GM23338 (cell line): ENCODE measurements around the gene CKS1B. TPM values are rescaled to one million over a fixed set of nuclear protein-coding genes. Genes with fewer than 3 reads are reported as not detected.

ENCODE experiments used
- ATAC-seq: fragments of 200-7000 bp; cut with Tn5 transposase; 3 replicates; pipeline ENCODE4 v1.9.1; 2020
- DNase-seq: peaks from one replicate; pipeline ENCODE4 v3.0.0-alpha.2; 2015; ENCODE audit warnings: low spot score
- H2AFZ ChIP-seq: fragments of 200-600 bp; sonication (generic); 2 replicates; pipeline ENCODE4 v1.8.0; 2016; ENCODE audit warnings: antibody characterized with exemption, mild to moderate bottlenecking, moderate library complexity
- H3F3A ChIP-seq: fragments of 200-600 bp; sonication (generic); replicated peaks from 2 replicates; pipeline ENCODE4 v1.8.0; 2017; ENCODE audit warnings: antibody characterized with exemption, mixed run types, low read depth
- H3K27ac ChIP-seq: fragments of 200-600 bp; sonication (generic); 2 replicates; pipeline ENCODE4 v1.6.1; 2016; ENCODE audit warnings: low read depth
- H3K27me3 ChIP-seq: fragments of 200-600 bp; sonication (generic); 2 replicates; pipeline ENCODE4 v1.8.0; 2016; ENCODE audit warnings: mild to moderate bottlenecking, mixed run types, moderate library complexity; ENCODE audit not compliant: insufficient read depth
- H3K36me3 ChIP-seq: fragments of 200-600 bp; sonication (generic); 2 replicates; pipeline ENCODE4 v1.8.0; 2016; ENCODE audit warnings: mild to moderate bottlenecking; ENCODE audit not compliant: insufficient read depth
- H3K4me1 ChIP-seq: fragments of 200-600 bp; sonication (generic); 2 replicates; pipeline ENCODE4 v1.8.0; 2016; ENCODE audit warnings: mild to moderate bottlenecking, moderate library complexity; ENCODE audit not compliant: insufficient read depth
- H3K4me2 ChIP-seq: fragments of 200-600 bp; sonication (generic); 2 replicates; pipeline ENCODE4 v1.7.1; 2017; ENCODE audit warnings: mixed run types
- H3K4me3 ChIP-seq: fragments of 200-600 bp; sonication (generic); 2 replicates; pipeline ENCODE4 v1.6.1; 2016; ENCODE audit warnings: mixed run types
- H3K79me2 ChIP-seq: fragments of 200-600 bp; sonication (generic); replicated peaks from 2 replicates; pipeline ENCODE4 v1.8.0; 2017; ENCODE audit warnings: mild to moderate bottlenecking; ENCODE audit not compliant: insufficient read depth
- H3K9me2 ChIP-seq: fragments of 200-600 bp; sonication (generic); 2 replicates; pipeline ENCODE4 v1.8.0; 2017; ENCODE audit not compliant: insufficient read depth
- H4K20me1 ChIP-seq: fragments of 200-600 bp; sonication (generic); replicated peaks from 2 replicates; pipeline ENCODE4 v1.8.0; 2017; ENCODE audit warnings: mild to moderate bottlenecking; ENCODE audit not compliant: insufficient read depth
- H3K27ac Mint-ChIP-seq: 2 replicates; pipeline ENCODE4 v1.8.0; 2020; ENCODE audit warnings: inconsistent platforms, mild to moderate bottlenecking, moderate library complexity, mixed read lengths
- H3K27me3 Mint-ChIP-seq: 3 replicates; pipeline ENCODE4 v1.8.0; 2022; ENCODE audit warnings: low read depth, mild to moderate bottlenecking, moderate library complexity, mixed read lengths, inconsistent platforms; ENCODE audit not compliant: insufficient read depth, poor library complexity
- H3K36me3 Mint-ChIP-seq: 3 replicates; pipeline ENCODE4 v1.8.0; 2021; ENCODE audit warnings: low read depth, mild to moderate bottlenecking, inconsistent platforms, moderate library complexity, mixed read lengths
- H3K4me1 Mint-ChIP-seq: 3 replicates; pipeline ENCODE4 v1.8.0; 2020; ENCODE audit warnings: mild to moderate bottlenecking, inconsistent platforms, mixed read lengths
- H3K4me3 Mint-ChIP-seq: 3 replicates; pipeline ENCODE4 v1.8.0; 2021; ENCODE audit warnings: moderate library complexity, mild to moderate bottlenecking, inconsistent platforms, mixed read lengths
- H3K9me3 Mint-ChIP-seq: 3 replicates; pipeline ENCODE4 v1.8.0; 2020; ENCODE audit warnings: moderate library complexity, mild to moderate bottlenecking, inconsistent platforms, mixed read lengths
- CTCF ChIP-seq, 2 experiments: fragments of 200-600 bp in 1 of 2; sonication (generic) in 1 of 2; conservative IDR thresholded peaks; 2 replicates each; pipeline versions ENCODE4 v1.5.1 to v1.6.1; 2016 to 2017; ENCODE audit warnings: antibody characterized with exemption in 2 of 2, low read depth in 2 of 2, mild to moderate bottlenecking in 2 of 2, moderate library complexity in 1 of 2
- EZH2 ChIP-seq: fragments of 200-600 bp; sonication (generic); IDR thresholded peaks from one replicate; pipeline ENCODE4 v1.8.0; 2017; ENCODE audit warnings: antibody characterized with exemption, mild to moderate bottlenecking, low read depth; ENCODE audit not compliant: unreplicated experiment
- EZH2phosphoT487 ChIP-seq: fragments of 200-600 bp; sonication (generic); IDR thresholded peaks from one replicate; pipeline ENCODE4 v1.8.1; 2018; ENCODE audit warnings: antibody characterized with exemption; ENCODE audit not compliant: unreplicated experiment
- NANOG ChIP-seq: IDR thresholded peaks from 2 replicates; pipeline ENCODE4 v1.6.1; 2016; ENCODE audit warnings: antibody characterized with exemption, borderline replicate concordance
- POLR2AphosphoS5 ChIP-seq: IDR thresholded peaks from 2 replicates; pipeline ENCODE4 v1.6.1; 2016; ENCODE audit warnings: antibody characterized with exemption, low read depth
- ZNF114 ChIP-seq: fragments of 250-450 bp; sonication (Bioruptor Pico); IDR thresholded peaks from 2 replicates; pipeline ENCODE4 v1.5.0; 2020; ENCODE audit warnings: mild to moderate bottlenecking, moderate library complexity
- ZNF331 ChIP-seq: fragments of 250-450 bp; sonication (Bioruptor Pico); IDR thresholded peaks from 2 replicates; pipeline ENCODE4 v1.5.0; 2020; ENCODE audit warnings: low read depth, mild to moderate bottlenecking, moderate library complexity
- polyA plus RNA-seq: library from polyadenylated mRNA; unstranded; fragments of >200 nt; fragmentation: Nextera tagmentation; extraction: Ambion mirVana; gene quantifications from 2 replicates; pipeline ENCODE4 v1.2.1, GENCODE V29; 2016
- total RNA-seq: library from RNA; depleted of rRNA; stranded (reverse); fragments of >200 nt; shearing (Covaris generic); gene quantifications from 2 replicates; pipeline ENCODE4 v1.2.3, GENCODE V29; 2014
- TF ChIP-seq, protein P1 (sequence below): fragments of 250-450 bp; sonication (Bioruptor Pico); IDR thresholded peaks from 2 replicates; pipeline ENCODE4 v1.5.0; 2020; ENCODE audit warnings: mild to moderate bottlenecking, moderate library complexity
- TF ChIP-seq, protein P2 (sequence below): IDR thresholded peaks from one replicate; pipeline ENCODE4 v1.6.1; 2018; ENCODE audit warnings: antibody characterized with exemption; ENCODE audit not compliant: unreplicated experiment

Gene CKS1B
- total and polyA plus RNA-seq, 2 experiments from 2014 or later = 296 to 617 TPM

- no peaks in the 10 kb centered on the region for H3K36me3 ChIP-seq
- H3K4me1 ChIP-seq = peaks cover 43% of the 10 kb centered on the region
- no peak overlapping the region for H3K4me3 ChIP-seq
- no peaks in the 10 kb centered on the region for H3K9me2 ChIP-seq
- Mint-ChIP-seq H3K9me3 (no peaks in the 10 kb centered on the region), H3K27me3 (peaks cover 16% of the 10 kb centered on the region), H3K4me1 (peaks cover 64% of the 10 kb centered on the region), H3K4me3 (peak overlapping the region; percentile 1; the same call in 1 of the 3 replicates), H3K36me3 (peaks cover 21% of the 10 kb centered on the region), H3K27ac (no peak overlapping the region)
- H3K27me3 ChIP-seq = no peaks in the 10 kb centered on the region
- no peak overlapping the region for H2AFZ ChIP-seq
- H3K27ac ChIP-seq = no peak overlapping the region
- ATAC-seq = no peak
- H4K20me1 ChIP-seq = peaks cover 7% of the 10 kb centered on the region
- H3F3A ChIP-seq = 0 out of 2 replicates have a peak, but pooled peaks cover 3% of the 10 kb centered on the region
- DNase-seq = no peak
- 0 out of 2 replicates have a peak overlapping the region, but pooled peaks have one; percentile 55 for H3K4me2 ChIP-seq
- peaks cover 34% of the 10 kb centered on the region for H3K79me2 ChIP-seq
- no peak for TF ChIP-seq EZH2phosphoT487
- TF ChIP-seq ZNF331 (CRISPR knock-in tag) = no peak
- no peak for TF ChIP-seq EZH2
- no peak for TF ChIP-seq POLR2AphosphoS5
- no peak for TF ChIP-seq CTCF (conservative IDR thresholded peaks at IDR 0.05; ENCODE audit: low read depth in 2 of 2)
Measured at GRCh38 chr1:155010211-155010918, 35.9 kb downstream of the CKS1B start.

- peaks cover 7% of the 10 kb centered on the region for H4K20me1 ChIP-seq
- H3K79me2 ChIP-seq = peaks cover 30% of the 10 kb centered on the region
- H2AFZ ChIP-seq = no peak overlapping the region
- Mint-ChIP-seq H3K4me3 (no peak overlapping the region), H3K4me1 (peaks cover 61% of the 10 kb centered on the region), H3K36me3 (peaks cover 27% of the 10 kb centered on the region), H3K9me3 (no peaks in the 10 kb centered on the region), H3K27ac (no peak overlapping the region), H3K27me3 (peaks cover 19% of the 10 kb centered on the region)
- no peaks in the 10 kb centered on the region for H3K36me3 ChIP-seq
- no peak overlapping the region for H3K4me2 ChIP-seq
- H3K4me3 ChIP-seq = no peak overlapping the region
- no peaks in the 10 kb centered on the region for H3K27me3 ChIP-seq
- H3K27ac ChIP-seq = no peak overlapping the region
- peaks cover 40% of the 10 kb centered on the region for H3K4me1 ChIP-seq
- 0 out of 2 replicates have a peak, but pooled peaks cover 3% of the 10 kb centered on the region for H3F3A ChIP-seq
- no peaks in the 10 kb centered on the region for H3K9me2 ChIP-seq
- no peak for DNase-seq
- no peak for ATAC-seq
- TF ChIP-seq ZNF114 = no peak
- TF ChIP-seq, protein P1, sequence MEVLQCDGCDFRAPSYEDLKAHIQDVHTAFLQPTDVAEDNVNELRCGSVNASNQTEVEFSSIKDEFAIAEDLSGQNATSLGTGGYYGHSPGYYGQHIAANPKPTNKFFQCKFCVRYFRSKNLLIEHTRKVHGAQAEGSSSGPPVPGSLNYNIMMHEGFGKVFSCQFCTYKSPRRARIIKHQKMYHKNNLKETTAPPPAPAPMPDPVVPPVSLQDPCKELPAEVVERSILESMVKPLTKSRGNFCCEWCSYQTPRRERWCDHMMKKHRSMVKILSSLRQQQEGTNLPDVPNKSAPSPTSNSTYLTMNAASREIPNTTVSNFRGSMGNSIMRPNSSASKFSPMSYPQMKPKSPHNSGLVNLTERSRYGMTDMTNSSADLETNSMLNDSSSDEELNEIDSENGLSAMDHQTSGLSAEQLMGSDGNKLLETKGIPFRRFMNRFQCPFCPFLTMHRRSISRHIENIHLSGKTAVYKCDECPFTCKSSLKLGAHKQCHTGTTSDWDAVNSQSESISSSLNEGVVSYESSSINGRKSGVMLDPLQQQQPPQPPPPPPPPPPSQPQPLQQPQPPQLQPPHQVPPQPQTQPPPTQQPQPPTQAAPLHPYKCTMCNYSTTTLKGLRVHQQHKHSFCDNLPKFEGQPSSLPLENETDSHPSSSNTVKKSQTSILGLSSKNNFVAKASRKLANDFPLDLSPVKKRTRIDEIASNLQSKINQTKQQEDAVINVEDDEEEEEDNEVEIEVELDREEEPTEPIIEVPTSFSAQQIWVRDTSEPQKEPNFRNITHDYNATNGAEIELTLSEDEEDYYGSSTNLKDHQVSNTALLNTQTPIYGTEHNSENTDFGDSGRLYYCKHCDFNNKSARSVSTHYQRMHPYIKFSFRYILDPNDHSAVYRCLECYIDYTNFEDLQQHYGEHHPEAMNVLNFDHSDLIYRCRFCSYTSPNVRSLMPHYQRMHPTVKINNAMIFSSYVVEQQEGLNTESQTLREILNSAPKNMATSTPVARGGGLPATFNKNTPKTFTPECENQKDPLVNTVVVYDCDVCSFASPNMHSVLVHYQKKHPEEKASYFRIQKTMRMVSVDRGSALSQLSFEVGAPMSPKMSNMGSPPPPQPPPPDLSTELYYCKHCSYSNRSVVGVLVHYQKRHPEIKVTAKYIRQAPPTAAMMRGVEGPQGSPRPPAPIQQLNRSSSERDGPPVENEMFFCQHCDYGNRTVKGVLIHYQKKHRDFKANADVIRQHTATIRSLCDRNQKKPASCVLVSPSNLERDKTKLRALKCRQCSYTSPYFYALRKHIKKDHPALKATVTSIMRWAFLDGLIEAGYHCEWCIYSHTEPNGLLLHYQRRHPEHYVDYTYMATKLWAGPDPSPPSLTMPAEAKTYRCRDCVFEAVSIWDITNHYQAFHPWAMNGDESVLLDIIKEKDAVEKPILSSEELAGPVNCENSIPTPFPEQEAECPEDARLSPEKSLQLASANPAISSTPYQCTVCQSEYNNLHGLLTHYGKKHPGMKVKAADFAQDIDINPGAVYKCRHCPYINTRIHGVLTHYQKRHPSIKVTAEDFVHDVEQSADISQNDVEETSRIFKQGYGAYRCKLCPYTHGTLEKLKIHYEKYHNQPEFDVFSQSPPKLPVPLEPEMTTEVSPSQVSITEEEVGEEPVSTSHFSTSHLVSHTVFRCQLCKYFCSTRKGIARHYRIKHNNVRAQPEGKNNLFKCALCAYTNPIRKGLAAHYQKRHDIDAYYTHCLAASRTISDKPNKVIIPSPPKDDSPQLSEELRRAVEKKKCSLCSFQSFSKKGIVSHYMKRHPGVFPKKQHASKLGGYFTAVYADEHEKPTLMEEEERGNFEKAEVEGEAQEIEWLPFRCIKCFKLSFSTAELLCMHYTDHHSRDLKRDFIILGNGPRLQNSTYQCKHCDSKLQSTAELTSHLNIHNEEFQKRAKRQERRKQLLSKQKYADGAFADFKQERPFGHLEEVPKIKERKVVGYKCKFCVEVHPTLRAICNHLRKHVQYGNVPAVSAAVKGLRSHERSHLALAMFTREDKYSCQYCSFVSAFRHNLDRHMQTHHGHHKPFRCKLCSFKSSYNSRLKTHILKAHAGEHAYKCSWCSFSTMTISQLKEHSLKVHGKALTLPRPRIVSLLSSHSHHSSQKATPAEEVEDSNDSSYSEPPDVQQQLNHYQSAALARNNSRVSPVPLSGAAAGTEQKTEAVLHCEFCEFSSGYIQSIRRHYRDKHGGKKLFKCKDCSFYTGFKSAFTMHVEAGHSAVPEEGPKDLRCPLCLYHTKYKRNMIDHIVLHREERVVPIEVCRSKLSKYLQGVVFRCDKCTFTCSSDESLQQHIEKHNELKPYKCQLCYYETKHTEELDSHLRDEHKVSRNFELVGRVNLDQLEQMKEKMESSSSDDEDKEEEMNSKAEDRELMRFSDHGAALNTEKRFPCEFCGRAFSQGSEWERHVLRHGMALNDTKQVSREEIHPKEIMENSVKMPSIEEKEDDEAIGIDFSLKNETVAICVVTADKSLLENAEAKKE (CRISPR knock-in tag) = no peak
- TF ChIP-seq EZH2 = no peak
- no peak for TF ChIP-seq POLR2AphosphoS5
- no peak for TF ChIP-seq ZNF331 (CRISPR knock-in tag)
- TF ChIP-seq NANOG = no peak
- TF ChIP-seq, protein P2, sequence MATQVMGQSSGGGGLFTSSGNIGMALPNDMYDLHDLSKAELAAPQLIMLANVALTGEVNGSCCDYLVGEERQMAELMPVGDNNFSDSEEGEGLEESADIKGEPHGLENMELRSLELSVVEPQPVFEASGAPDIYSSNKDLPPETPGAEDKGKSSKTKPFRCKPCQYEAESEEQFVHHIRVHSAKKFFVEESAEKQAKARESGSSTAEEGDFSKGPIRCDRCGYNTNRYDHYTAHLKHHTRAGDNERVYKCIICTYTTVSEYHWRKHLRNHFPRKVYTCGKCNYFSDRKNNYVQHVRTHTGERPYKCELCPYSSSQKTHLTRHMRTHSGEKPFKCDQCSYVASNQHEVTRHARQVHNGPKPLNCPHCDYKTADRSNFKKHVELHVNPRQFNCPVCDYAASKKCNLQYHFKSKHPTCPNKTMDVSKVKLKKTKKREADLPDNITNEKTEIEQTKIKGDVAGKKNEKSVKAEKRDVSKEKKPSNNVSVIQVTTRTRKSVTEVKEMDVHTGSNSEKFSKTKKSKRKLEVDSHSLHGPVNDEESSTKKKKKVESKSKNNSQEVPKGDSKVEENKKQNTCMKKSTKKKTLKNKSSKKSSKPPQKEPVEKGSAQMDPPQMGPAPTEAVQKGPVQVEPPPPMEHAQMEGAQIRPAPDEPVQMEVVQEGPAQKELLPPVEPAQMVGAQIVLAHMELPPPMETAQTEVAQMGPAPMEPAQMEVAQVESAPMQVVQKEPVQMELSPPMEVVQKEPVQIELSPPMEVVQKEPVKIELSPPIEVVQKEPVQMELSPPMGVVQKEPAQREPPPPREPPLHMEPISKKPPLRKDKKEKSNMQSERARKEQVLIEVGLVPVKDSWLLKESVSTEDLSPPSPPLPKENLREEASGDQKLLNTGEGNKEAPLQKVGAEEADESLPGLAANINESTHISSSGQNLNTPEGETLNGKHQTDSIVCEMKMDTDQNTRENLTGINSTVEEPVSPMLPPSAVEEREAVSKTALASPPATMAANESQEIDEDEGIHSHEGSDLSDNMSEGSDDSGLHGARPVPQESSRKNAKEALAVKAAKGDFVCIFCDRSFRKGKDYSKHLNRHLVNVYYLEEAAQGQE = no peak
Measured at GRCh38 chr1:155011004-155011416, 36.5 kb downstream of the CKS1B start.
